Stimulated activated CD4-positive, alpha-beta T cell treated with anti-CD3 and anti-CD28 coated beads, Interleukin-2, amount 100 ng/mL, for 4 hours (primary cell): ENCODE results near the gene MTPN.

ENCODE experiments used
- DNase-seq: peaks from one replicate; pipeline ENCODE4 v3.0.0-alpha.2; 2020; ENCODE audit warnings: low read depth

MTPN gene

DNA sequence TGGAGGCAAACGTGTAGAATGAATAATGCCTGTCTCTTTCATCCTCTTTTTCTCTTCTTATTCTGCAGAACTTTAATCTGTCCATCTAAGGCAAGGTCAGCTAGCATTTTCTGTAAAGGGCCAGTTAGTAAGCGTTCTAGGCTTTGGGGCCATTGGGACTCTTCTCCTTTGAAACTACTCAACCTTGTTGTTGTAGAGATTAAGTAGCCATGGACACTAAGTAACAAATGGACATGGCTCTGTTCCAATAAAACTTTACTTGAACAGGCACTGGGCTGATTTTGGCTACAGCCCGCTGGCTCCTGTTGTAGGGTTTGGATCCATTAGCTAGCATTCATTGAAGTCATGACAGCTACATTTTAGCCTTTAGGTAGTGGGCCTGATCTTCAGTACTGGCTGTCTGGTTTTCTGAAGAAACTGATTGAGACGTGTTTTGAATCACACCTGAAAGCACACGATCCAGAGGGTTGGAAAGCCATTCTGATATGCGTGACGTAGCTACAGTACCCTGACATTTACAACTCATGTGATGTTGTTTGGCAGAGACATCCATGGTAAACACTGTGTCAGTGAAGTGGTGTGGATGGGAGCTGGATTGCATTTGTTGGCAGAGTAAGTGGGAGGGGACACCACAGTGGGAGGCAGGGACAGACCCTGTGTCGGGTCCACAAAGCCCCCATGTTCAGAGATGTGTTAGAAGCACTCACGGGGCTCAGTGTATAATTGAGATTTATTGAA is 92.5 kb downstream of the MTPN start:
- DNase-seq = no peak

DNA sequence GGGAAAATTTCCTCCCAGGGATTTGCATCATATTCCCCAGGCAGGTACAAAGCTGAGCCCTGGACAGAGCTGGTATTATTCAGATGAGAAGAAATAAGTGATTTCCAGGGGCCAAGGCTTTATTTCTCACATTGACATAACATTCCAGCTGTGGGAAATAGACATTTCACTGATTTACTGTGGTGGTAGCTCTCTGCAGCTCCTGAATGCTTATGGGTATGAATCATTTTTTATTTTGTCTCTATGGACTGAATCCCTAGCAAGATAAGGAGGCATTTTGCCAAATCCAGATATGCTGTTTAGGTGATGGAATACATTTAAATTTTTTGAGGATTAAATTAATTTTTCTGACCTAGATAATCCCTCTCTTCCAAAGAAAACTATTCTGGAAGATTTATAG is 97.9 kb downstream of the MTPN start:
- DNase-seq = no peak

DNA sequence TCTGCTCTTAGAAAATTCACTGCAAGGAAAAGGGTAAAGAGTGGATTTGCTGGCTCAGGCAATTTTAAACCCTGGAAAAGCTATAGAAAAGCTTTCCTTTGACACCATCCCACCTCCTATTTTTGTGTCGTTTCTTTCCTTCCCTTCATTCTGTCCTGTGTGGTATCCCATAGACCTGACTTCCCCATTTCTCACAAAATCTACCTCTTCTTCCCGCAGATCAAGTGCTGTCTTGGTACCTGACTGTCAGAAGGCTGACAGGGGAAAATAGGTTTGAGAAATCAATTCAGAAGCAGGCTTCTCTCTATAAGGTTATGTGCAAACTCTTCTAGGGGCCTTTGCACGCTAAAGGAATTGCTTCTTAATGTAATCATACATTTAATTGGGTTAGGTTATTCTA is 98.9 kb downstream of the MTPN start:
- DNase-seq = no peak

DNA sequence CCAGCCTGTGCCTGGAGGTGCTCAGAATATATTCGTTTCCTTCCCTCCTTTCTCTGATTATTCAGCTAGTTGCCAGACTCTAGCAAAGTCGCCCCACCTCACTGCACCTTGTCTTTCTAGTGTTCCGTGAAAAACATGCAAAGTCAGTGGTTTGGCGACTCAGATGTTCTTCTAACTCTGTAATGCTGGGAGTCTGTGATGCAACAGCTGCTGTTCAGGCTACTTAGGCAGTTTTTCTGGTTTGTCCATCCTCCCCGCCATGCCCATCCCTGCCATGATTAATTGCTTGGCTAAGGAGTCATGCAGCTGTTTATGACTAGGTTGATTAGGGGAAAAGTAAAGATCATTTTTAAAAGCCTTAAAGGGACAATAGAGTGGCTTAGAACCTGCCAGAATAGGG is 99.4 kb downstream of the MTPN start:
- no peak for DNase-seq
